HG03039 (cell line): ENCODE data around the gene CENATAC.
"Not testable (repeated sequence)": the region's sequence is repeated elsewhere in the genome, so short reads cannot be mapped to it uniquely, and the experiment has no call there.

Source experiments
- ATAC-seq: cut with Tn5 transposase; IDR thresholded peaks from one replicate; pipeline ENCODE4 v1.9.1; 2021; ENCODE audit warnings: mild to moderate bottlenecking, moderate library complexity; ENCODE audit not compliant: unreplicated experiment

Gene CENATAC

DNA sequence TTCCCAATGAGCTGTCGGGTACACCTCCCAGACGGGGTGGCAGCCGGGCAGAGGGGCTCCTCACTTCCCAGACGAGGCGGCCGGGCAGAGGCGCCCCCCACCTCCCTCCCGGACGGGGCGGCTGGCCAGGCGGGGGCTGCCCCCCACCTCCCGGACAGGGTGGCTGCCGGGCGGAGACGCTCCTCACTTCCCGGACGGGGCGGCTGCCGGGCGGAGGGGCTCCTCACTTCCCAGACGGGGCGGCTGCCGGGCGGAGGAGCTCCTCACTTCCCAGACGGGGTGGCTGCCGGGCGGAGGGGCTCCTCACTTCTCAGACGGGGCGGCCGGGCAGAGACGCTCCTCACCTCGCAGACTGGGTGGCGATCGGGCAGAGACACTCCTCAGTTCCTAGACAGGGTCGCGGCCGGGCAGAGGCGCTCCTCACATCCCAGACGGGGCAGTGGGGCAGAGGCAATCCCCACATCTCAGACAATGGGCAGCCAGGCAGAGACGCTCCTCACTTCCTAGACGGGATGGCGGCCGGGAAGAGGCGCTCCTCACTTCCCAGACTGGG lies 6.4 kb upstream of the CENATAC start:
- ATAC-seq = not testable (repeated sequence)

DNA sequence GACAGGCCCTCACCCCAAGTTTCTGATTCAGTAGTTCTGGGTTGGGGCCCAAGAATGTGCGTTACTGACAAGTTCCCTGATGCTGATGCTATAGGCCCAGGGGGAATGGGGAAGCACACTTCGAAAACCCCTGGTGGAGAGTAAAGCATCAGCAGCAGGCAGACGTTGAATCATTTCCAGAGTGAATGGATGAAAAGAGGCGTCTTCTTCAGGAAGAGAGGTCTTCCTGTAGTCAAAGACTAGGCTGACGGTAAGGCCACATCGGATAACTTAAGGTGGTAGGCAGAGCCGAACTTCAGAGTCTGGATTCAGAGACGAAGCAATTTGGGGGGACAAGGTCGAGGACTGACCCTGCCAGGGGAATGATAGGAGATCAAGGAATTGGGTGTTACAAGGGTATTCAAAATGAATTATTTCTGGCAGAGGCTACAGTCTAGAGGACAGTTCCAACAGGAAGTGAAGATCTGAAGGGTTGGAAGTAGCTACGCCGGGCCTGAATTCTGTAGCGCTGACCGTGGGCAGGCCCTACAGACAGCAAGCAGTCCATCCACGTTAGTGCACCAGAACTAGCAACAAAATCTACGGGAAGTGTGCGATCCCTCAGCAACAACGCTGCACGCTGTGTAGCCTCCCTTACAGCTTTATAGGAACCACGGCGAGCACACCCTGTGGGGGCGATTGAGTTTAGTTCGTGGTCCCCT lies 862 bp upstream of the CENATAC start:
- ATAC-seq = peak; percentile 4

DNA sequence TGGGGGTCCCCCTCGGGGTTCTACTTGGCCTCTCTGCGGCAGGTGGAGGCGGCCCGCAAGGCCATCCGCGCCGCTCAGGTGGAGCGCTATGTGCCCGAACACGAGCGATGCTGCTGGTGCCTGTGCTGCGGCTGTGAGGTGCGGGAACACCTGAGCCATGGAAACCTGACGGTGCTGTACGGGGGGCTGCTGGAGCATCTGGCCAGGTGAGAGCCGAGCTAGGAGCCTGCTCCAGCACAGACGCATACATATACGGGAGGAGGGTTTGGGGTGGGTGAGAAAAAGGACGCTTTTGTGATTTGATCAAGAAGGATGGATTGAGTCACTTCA lies 415 bp downstream of the CENATAC start:
- ATAC-seq = no peak

DNA sequence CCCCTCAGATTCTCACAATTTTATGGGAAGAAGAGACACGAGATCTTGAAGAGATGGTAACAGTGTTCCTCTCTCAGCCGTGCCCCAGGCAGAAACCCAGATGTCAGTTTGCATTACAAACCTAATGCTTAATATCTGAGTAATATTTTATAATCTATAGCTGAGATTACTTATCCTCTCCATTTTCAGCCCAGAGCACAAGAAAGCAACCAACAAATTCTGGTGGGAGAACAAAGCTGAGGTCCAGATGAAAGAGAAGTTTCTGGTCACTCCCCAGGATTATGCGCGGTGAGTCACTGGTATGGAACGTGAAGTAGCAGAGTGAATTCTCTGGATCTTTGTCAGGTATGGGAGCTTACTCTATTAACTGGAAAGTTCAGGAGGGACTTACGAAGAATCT lies 884 bp downstream of the CENATAC start:
- no peak for ATAC-seq

DNA sequence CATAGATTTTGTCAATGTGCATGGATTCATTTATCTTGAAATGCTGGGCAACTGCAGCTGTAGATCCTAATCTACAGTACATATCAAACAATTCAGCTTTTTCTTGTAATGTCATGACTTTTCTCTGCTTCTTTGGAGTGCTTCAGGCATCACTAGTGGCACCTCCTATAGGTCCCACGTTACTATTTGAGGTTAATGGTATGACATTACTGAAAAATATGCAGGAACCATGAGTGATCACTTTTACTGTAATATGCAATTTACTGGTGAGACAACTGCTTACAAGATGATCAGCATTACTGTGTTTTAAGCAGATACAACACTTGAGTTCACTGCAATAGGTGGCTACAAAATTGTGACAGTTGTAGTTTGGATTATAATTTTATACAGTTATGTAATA lies 3.0 kb downstream of the CENATAC start:
- no peak for ATAC-seq

DNA sequence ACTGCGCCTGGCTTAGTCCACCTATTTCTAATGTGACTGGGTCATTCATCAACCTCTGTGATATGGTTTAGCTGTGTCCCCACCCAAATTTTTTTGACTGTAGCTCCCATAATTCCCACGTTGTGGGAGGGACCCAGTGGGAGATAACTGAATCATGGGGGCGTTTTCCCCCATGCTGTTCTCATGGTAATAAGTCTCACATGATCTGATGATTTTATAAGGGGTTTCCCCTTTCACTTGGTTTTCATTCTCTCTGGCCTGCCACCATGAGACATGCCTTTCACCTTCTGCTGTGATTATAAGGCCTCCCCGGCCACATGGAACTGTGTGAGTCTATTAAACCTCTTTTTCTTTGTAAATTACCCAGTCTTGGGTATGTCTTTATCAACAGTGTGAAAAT lies 8.7 kb downstream of the CENATAC start:
- no peak for ATAC-seq

DNA sequence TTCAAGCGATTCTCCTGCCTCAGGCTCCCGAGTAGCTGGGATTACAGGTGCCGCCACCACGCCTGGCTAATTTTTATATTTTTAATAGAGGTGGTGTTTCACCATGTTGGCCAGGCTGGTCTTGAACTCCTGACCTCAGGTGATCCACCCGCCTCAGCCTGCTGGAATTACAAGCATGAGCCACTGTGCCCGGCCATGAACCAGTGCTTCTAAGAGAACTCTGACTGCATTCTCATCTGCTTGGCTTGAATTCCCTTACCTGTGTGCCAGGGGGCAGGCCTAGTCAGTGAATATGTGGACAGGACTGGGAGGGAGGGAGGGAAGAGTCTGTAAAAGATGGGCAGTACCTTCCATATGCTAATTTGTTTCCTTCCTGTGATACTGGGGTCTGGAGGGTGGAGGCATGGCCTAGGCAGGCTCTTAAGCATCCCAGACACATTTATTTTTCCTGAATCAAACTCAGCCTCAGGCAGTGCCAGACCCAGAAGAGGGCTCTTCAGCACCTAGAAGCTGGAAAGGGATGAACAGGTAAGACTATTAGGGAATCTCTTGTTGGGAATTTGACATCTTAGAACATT lies 13.6 kb downstream of the CENATAC start:
- ATAC-seq = no peak

DNA sequence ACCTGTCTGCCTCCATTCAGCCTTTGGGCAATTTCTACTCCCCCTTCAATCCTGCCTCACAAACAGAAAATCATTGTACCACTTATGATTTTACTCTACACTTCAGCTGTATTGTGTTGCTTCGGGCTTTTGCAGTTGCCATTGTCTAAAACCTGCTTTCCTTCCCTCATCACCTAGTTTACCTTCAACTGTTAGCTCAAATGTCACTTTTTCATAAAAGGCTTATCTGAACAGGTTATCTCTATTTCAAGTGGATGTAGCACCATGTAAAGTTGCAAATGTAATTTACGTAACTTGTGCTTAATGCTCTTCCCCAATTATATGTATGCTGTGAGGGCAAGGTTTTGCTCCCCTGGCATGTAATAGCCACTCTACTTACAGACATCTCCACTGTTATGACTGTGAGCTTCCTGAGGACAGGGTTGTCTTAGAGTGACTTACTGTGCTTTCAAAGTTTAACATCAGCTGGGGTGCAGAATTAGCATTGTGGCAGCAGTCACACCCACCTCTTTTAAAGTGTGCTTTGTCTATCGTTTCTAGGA lies 14.8 kb downstream of the CENATAC start:
- no peak for ATAC-seq

DNA sequence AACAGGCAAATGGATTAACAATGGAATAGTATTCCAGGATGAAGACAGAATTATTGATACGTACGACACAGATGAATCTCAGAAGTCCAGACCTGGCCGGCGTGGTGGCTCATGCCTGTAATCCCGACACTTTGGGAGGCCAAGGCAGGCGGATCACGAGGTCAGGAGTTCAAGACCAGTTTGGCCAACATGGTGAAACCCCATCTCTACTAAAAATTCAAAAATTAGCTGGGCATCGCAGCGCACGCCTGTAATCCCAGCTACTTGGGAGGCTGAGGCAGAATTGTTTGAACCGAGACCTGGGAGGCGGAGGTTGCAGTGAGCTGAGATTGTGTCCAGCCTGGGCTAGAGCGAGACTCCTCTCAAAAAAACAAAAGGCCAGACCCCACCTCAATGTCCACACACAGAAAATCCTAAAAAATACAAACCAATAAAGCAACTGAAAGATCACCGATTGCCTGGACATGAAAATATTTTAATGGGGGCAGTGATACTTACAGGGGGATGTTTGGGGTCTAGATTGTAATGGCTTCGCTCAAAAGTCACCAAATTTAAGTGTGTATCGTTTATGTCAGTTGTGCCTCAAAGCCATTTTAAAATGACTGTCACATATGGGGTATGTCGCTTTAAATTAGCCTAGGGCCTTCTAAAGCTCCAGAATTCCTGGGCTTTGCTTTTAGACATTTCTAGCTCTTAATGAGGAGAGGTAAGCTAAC lies 16.4 kb downstream of the CENATAC start:
- ATAC-seq = no peak

DNA sequence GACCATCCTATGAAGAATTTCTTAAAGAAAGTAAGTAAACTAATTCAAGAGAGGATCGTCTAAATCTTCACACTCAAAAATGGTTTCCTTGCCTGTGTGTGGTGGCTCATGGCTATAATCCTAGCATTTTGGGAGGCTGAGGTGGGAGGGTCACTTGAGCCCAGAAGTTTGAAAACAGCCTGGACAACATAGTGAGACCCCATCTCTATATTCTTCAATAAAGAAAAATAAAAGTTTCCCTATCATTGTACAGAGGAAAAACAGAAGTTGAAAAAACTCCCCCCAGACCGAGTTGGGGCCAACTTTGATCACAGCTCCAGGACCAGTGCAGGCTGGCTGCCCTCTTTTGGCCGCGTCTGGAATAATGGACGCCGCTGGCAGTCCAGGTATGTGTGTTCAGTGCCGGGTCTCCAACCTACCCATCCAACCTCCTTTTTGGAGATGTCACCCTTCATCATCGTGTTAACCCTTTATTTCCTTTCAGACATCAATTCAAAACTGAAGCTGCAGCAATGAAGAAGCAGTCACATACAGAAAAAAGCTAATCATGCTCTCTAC lies 17.2 kb downstream of the CENATAC start:
- no peak for ATAC-seq

DNA sequence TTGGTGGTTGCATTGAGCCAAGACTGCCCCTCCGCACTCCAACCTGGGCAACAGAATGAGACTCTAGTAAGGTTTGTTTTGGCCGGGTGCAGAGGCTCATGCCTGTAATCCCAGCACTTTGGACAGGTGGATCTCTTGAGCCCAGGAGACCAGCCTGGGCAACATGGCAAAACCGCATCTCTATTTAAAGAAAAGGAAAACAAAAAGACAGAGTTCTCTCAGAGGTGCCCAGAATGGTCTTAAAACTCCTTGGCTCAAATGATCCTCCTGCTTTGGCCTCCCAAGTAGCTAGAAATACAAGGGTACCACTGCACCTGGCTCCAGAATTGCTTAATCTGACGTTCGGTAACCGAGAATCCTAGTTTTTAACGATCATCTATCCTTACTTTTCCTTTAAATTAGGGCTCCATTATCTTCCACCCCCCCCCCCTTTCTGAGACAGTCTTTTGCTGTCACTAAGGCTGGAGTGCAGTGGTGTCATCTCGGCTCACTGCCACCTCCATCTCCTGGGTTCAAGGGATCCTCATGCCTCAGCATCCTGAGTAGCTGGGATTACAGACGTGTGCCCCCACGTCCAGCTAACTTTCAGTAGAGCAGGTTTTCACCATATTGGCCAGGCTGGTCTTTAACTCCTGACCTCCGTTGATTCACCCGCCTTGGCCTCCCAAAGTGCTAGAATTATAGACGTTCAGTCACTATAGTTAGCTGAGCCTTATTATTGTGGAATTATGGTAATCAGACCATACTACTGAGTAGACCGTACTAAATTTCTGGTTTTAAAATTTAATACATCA lies 18.5 kb downstream of the CENATAC start:
- no peak for ATAC-seq

DNA sequence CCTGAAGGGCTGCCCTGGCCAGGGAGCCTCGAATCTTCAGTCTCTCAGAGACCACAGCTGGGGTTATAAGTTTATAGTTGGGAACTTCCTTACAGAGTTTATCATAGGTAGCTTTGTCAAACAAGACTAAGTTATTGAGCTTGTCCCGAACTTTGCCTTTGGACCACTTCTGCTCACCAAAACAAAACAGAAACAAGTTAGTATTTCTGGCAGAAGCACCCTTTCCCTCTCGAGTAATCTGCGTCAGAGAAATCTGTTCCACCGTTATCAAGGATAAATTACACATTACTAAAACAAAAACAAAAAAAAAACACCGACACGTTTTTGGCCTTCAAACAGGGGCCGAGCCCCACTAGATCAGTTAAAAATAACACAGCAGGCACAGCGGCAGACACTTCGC lies 19.4 kb downstream of the CENATAC start:
- not testable (repeated sequence) for ATAC-seq

DNA sequence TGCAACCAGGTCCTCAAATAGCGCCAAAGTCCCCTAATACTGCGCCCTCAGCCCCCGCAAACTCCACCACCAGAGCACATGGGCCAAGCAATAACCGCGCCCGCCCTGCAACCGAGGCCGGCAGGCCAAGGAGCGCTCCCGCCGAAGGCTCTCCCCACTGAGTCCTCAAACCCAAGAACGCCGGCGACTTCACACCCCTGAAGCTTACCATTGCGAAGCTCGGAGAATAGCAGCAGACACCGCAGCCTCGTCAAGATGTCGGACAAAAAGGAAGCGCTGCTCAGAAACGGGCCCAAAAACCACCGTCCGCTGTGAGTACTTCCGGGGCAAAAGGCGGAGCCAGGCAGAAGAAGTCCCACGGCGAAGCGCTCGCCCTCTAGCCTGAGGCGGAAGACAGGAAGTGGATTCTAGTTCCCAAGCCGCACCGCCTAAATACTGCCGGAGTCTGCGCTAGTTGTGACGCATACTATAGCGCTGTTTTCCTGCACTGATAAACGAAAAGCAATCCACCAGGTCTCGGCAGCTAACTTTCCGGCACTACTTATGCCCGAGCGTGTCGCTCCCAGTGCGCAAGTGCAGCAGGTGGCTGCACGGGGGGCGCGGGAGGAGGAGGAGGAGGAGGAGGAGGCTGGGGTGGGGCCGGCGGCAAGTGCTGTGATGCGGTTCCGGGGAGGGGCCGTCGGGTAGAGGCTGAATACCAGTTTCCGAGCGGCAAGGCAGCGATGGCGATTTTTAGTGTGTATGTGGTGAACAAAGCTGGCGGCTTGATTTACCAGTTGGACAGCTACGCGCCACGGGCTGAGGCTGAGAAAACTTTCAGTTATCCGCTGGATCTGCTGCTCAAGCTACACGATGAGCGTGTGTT lies 20.4 kb downstream of the CENATAC start, which contains the start of the genes RPS25 and TRAPPC4:
RPS25 (minus strand) TSS at position 270 of the 865 bp plus-strand sequence; CDS start at position 211, 59 bp downstream.
TRAPPC4 (plus strand) TSS at position 693 of the 865 bp plus-strand sequence; CDS start at position 723, 30 bp downstream.
- ATAC-seq = peak; percentile 79

DNA sequence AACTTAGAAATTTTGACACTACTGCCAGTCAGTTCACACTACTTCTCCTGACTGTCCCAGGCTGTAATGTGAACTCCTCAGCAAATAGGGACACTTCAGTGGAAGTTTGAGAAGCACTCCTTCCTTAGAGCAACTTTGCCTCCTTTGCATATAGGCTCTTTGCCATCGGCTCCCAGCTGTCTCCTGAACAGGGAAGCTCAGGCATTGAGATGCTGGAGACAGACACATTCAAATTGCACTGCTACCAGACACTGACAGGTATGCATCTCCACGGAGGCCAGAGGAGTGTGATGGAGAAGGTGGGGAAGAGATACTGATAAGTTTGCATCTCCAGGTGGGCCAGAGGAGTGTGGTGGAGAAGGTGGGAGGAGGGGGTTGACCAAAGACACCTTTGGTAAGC lies 22.1 kb downstream of the CENATAC start:
- ATAC-seq = no peak

DNA sequence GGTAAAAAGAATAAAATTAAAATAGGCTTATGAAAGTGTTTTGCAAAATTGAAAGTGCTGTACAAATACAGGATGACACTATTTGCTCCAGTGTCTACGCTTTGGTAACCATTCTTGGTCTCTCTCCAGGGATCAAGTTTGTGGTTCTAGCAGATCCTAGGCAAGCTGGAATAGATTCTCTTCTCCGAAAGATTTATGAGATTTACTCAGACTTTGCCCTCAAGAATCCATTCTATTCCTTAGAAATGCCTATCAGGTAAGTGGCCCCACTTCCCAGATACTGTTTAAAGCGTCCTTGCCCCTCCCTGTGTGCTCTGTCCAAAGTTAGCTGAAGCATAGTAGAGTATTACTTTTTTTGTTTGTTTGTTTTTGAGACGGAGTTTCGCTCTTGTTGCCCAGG lies 23.7 kb downstream of the CENATAC start:
- ATAC-seq = no peak

DNA sequence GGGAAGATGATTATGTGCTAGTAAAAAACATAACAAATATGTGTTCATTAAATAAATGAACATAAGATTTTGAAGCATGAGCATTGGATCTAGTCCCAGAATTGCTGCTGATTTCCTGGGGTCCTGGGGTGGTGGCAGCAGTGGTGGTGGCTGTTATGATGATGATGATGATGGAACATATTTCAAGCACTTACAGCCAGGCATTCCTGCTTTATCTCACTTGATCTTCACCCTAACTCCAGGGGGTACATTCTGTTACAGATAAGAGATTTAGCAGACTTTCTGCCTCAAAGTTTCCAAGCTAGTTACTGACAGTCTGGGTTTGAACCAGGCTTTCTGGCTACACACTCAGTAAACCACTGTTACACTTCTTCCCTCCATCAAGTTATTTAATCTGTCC lies 25.8 kb downstream of the CENATAC start:
- ATAC-seq = no peak

DNA sequence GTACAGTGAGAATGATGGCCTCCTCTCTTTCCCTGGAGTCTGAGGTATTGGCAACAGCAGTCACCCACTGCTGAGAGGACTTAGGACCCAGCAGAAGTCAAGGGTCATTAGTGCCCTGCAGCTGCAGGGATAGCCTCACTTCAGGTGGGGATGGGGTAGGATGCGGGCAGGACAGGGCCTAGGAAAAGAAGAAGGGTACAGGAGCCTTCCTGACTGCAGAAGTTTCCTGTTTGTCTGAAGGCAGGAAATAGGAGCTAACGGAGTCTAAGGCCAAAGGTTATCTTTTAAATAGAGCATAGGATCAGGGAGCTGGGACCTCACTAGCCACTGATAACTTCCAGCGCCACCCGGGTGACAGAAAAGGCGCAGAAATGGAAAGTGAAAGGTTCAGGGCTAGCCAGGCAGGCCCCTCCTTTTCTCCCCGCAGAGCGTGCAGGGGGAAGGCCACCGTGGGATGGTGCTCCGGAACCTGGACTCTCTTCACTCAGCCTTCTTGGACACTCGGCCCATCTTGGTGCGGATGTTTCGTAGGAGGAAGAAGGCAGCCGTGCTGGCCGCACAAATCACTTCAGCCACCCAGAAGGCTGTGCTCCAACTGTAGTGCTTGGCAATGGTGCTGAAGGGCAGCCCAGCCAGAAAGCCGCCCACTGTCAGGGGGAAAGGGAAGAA lies 26.6 kb downstream of the CENATAC start:
- ATAC-seq = no peak

DNA sequence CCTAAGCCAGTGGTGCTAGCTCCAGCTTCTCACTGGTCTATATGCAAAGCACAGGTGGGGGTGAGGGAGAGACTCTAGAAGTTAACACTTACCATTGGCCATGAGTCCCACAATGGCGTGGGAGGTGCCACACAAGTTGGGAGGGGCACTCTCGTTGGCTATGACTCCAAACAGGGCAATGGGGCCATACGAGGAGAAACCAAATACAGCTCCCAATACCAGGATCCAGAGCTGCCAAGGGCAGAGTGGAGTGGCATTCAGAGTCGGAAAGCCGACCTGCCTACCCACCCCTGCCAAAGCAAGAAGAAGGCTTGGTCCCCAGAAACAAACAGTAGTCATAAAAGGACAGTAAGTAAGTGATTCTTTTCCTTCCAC lies 27.1 kb downstream of the CENATAC start:
- no peak for ATAC-seq

DNA sequence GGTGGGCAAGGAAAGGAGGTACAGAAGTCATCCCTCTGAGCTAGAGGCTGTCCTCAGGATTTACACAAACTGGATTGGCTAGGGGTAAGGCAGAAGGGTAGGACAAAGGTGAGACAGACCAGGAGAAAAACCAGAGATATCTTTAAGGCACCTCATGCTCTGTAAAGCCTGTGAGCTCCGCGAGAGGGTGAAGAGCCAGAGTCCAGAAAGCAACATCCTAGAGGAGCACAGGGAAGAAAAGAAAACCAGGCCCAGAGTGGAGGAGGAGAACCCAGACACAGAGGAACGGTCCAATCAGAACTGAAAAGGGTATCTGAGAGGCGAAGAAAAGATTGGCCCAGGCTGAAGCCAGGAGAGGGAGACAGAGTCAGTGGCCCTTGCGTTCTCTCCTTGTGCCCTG lies 27.6 kb downstream of the CENATAC start:
- no peak for ATAC-seq
